HuH-7 (cell line): ENCODE measurements around the gene YAP1.
"Not testable (repeated sequence)": the region's sequence is repeated elsewhere in the genome, so short reads cannot be mapped to it uniquely, and the experiment has no call there.

Source experiments
- DNase-seq: peaks from one replicate; pipeline ENCODE4 v3.0.0; 2011; ENCODE audit warnings: low spot score

Gene YAP1

DNA sequence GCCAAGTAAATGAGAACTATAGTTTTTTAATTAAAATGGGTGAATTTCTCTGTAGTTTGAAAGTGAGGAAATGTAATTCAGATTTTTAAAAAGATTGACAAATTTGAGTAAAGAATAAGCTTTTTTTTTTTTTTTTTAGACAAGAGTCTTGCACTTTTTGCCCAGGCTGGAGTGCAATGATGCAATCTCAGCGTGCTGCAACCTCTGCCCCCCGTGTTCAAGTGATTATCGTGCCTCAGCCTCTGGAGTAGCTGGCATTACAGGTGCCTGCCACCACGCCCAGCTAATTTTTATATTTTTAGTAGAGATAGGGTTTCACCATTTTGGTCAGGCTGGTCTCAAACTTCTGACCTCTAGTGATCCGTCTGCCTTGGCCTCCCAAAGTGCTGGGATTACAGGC lies 90.1 kb downstream of the YAP1 start:
- DNase-seq = not testable (repeated sequence)

GRCh38 chr11:102201776-102202175 lies 91.5 kb downstream of the YAP1 start:
- DNase-seq = no peak

GRCh38 chr11:102202972-102203371 lies 92.7 kb downstream of the YAP1 start:
- no peak for DNase-seq

DNA sequence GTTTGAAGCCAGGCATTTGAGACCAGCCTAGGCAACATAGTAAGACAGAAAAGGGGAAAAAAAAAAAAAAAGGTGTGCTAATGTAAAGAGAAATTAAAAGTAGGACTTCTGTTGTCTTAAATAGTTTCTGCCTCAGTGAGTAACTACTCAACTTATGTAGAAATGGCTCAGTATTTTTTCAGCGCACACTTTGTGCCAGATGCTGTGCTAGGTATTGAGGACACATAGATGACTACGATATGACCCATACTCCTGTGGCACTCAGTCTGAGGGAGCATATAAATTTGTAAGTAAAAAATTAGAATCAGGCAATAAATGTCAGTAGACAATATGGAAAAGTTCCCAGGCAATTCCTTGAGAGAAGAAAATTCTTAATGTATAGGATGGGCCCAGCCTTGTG lies 93.9 kb downstream of the YAP1 start:
- DNase-seq = no peak

- DNase-seq = no peak
These were observed 95.6 kb downstream of the YAP1 start for GRCh38 chr11:102205805-102206204.

DNA sequence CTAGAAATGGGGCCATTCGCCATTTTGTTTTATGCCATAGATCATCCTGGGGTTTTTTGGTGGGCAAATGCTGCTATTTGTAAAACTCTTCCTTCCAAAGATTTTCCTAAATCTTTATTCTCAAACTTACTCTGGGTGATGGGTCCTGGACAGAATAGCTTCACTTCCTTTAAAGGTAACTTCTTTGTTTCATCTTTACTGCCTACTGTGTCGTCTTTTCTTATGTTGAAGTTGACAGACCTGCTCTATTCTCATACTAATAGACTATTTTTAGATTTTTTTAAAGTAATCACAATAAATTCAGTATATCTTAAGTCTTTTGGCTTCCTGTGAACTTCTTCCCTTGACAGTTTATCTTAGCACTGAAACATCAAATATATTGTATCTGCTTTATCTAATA lies 98.6 kb downstream of the YAP1 start:
- DNase-seq = no peak

GRCh38 chr11:102214623-102215022 lies 104.4 kb downstream of the YAP1 start:
- DNase-seq = no peak

DNA sequence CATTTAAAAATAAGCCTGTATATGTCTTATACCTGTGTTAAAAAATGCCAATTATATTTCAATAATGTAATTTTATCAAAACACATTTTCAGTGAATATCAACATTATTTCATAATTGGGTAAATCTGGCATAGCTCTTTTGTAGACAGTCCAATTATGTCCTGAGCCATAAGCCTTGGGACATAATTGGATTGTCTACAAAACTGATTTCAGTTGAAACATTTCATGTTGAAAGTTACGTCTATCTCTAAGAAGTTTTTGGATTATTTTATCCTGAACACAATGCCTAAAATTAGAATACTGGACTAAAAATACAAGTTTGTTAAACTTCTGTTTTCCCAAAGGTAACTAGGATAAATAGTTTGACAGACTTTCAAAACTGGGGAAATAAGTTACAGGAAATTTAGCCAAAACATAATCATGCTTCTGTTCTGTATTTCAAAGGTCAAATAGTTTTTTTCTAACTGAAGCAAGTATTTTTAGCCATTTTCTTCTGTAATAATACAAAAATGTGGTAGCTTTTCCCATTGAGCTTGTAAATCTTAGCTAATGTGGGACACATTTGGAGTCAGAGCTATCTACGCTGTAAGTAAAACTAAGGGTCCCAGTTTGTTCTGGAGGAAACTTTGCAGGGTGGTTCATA lies 106.3 kb downstream of the YAP1 start:
- DNase-seq = no peak

GRCh38 chr11:102220728-102221467 lies 110.7 kb downstream of the YAP1 start:
- no peak for DNase-seq

DNA sequence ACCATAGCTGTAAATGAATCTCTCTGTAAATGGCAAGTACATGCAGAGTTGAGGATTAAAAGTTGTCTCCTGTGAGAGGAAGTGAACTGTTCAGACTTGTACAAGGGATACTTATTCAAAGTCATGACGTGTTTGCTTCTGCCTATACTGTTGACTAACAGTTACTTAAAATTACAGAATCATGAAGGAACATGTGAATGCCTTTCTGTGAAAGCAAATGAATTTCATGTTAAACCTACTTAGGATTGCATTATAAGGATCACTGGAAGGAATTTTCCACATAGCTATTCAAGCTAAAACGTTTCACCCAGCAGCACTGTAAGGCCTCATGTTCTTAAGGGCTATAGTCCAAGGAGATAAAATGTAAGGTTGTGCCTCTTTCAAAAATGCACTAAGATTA lies 113.6 kb downstream of the YAP1 start:
- DNase-seq = no peak

- no peak for DNase-seq
These were observed 115.7 kb downstream of the YAP1 start for GRCh38 chr11:102225689-102226568.

DNA sequence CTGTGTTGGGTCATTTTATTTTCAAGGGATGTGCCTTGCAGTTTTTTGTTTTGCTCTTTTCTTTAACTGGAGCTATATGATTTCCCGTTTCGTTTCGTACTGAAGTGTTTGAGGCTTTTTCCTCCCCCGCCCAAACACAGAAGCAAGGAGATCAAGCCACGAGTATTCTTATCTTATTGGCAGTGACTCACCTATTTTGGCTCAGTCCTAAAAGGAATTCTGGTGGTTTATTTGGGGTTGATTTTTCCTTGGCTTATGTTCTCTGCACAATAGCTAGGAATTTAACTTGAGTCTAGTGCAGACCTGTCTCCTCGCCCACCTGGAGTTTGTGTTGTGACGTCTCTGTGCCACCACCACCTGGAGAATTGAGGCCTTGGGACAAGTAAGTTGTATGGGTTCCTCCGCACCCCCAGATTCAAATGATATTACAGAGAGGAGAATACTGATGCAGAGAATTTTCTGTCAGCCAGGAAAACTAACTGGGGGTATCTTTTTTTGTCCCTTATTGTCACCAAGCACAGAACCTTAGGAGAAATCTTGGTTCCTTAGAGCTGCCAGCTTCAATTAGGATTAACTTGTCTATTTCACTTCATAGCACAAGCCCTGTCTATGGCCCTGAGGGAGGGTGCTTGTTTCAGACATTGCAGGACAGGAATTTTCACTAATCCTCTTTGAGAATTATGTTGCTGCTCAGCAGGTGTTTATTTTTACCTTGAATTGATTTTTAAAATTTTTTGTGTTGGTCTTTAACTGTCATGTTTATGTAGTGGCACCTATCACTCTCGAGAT lies 116.6 kb downstream of the YAP1 start:
- DNase-seq = no peak

GRCh38 chr11:102229510-102230123 lies 119.4 kb downstream of the YAP1 start:
- DNase-seq = no peak

DNA sequence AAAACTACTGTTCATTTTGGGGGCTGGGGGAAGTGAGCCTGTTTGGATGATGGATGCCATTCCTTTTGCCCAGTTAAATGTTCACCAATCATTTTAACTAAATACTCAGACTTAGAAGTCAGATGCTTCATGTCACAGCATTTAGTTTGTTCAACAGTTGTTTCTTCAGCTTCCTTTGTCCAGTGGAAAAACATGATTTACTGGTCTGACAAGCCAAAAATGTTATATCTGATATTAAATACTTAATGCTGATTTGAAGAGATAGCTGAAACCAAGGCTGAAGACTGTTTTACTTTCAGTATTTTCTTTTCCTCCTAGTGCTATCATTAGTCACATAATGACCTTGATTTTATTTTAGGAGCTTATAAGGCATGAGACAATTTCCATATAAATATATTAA lies 119.9 kb downstream of the YAP1 start:
- DNase-seq = no peak

GRCh38 chr11:102230911-102231310 lies 120.7 kb downstream of the YAP1 start:
- DNase-seq = no peak

- no peak for DNase-seq
These were observed 124.7 kb downstream of the YAP1 start for GRCh38 chr11:102234779-102235439.

GRCh38 chr11:102237096-102237735 lies 127.0 kb downstream of the YAP1 start:
- no peak for DNase-seq

- no peak for DNase-seq
These were observed 128.2 kb downstream of the YAP1 start for GRCh38 chr11:102238391-102238821.

DNA sequence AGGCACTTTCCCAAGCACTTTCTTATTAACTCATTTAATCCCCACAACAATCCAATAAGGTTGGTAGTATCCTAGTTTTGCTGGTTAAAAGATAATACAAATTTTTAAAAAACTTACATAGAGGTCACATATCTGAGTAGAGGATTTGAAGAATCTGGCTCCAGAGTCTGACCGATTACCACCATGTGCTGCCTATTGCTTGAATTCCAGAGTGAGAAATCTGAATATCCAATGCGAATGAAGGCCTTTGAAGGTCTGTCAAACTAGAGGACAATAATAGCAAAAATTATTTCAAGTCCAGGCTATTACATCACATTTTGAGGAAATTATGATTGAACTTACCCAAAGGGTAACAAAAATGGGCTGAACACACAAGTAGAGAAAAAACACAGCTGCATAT lies 129.2 kb downstream of the YAP1 start:
- no peak for DNase-seq

- DNase-seq = no peak
These were observed 129.7 kb downstream of the YAP1 start for GRCh38 chr11:102239911-102240310.

DNA sequence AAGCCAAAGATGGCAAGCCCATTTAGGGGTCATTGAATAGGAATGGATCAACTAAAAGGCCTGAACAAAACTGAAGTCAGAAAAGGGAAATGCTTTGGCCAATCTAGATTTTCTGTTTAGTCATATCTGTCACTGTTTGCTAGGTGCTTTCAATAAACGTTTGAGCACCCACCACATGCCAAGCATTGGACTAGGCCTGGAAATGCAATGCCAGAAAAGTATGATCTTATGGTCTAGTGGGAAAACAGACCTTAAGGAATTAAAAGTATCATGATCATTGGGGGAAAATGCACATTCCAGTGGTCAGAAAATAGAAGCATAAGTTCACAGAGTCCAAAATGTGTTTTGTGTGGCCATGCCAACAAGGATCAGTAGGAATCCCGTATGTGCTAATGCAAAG lies 130.3 kb downstream of the YAP1 start:
- no peak for DNase-seq
